GM18873 (cell line): Measurements from ENCODE around the gene PNP.

Experiments
- ATAC-seq: cut with Tn5 transposase; IDR thresholded peaks from one replicate; pipeline ENCODE4 v1.9.1; 2021; ENCODE audit warnings: mild to moderate bottlenecking, moderate library complexity, moderate number of reproducible peaks; ENCODE audit not compliant: unreplicated experiment, low FRiP score

The PNP gene

DNA sequence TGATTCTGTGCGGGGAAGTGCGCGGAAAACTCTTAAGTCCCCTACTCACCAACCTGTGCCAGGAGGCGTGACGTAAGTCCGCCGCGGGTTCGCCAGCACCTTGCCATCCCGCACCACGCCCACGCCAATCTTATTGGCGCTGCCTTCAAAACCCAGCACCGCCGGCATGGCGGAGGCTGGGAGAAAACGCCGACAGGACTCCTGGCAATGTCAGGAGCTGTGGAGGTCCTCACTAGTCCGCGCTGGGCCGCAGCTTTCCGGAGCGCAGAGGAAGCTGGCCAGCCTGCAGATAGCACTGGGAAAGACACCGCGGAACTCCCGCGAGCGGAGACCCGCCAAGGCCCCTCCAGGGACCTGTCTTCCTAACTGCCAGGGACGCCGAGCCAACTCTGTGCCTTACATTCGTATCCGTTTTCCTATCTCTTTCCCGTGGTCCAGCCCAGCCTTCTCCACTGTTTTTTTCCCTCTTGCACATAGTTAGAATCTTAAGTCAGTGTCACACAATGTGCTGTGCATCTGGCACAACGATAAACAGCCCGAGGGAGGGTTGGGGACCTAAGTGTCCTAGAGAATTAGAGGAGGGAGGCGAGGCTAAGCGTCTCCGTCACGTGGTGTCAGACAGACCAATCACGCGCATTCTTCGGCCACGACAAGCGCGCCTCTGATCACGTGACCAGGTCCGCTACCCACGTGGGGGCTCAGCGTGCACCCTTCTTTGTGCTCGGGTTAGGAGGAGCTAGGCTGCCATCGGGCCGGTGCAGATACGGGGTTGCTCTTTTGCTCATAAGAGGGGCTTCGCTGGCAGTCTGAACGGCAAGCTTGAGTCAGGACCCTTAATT lies 14.5 kb upstream of the PNP start, which contains the start of the genes APEX1 and OSGEP:
TSS of gene APEX1 (plus strand) at position 711 of the 839 bp plus-strand sequence. CDS start 420 bp downstream, outside the sequence.
TSS of gene OSGEP (minus strand) at position 297 of the 839 bp plus-strand sequence. CDS start at position 168, 129 bp downstream.
- peak; percentile 90 for ATAC-seq

DNA sequence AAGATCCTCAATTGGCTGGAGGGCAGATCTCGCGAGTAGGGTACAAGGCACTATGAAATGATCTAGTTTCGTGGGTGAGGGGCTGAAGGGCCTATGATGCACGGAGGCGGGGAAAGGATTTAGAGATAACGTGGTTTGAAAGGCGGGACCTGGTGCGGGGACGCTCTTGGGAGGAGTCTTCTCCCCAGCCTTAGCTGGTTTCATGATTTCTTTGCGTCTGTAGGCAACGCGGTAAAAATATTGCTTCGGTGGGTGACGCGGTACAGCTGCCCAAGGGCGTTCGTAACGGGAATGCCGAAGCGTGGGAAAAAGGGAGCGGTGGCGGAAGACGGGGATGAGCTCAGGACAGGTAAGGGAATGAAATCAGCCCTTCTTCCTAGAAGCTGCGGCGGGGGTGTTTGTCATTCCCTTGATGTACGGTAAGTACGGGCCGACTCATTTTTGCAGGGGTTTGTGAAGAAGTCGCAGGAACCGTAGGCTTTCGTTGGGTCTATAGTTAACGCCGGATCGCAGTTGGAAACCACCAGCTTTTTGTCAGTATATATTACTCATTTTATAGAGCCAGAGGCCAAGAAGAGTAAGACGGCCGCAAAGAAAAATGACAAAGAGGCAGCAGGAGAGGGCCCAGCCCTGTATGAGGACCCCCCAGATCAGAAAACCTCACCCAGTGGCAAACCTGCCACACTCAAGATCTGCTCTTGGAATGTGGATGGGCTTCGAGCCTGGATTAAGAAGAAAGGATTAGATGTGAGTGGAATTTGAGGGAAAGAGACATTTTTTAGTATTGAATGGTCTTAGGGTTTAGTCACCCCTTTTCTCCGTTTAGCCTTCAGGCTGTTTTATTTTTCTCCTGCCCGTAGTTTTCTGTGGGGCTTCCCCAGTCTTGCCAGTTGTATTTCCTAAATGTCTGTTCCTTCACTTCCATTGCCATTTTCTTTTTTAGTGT lies 13.6 kb upstream of the PNP start:
- ATAC-seq = peak; percentile 28

DNA sequence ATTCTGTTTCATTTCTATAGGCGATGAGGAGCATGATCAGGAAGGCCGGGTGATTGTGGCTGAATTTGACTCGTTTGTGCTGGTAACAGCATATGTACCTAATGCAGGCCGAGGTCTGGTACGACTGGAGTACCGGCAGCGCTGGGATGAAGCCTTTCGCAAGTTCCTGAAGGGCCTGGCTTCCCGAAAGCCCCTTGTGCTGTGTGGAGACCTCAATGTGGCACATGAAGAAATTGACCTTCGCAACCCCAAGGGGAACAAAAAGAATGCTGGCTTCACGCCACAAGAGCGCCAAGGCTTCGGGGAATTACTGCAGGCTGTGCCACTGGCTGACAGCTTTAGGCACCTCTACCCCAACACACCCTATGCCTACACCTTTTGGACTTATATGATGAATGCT lies 12.2 kb upstream of the PNP start:
- no peak for ATAC-seq

DNA sequence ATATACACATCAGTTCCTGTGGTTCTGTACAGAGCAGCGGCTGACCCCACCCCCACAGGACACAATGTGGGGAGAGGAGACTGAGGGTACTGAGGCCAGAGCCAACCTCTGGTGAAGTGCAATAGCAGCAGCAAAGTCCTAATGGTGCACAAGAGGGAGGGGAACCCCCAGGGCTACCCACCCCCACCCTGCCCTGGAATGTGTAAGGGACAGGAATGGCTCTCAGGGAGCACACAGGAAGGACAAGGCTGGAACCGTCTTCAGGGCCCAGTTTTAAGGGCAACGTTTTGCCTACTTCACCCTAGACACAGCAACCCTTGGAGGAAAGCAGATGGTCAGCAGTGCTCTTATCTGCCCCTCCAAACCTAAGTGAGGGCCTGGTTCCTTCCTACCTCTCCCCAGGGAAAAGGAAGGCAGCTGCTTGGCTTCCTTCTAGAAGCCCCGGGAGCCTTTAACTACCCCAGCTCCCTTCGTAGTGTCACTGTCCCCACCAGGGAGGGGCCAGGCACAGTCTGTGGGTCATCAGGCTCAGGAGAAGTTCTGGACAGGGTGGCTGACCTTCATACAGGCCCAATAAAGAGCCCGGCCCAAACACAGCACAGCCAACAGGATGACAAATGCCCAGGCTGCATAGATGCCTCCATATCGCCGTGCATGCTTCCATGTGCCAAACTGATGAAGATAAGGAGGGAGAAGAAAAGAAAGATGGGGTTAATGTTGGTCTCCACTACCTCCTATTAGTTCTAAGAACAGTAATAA lies 11.0 kb upstream of the PNP start:
- ATAC-seq = no peak

- no peak for ATAC-seq
Observed at GRCh38 chr14:20460458-20461224, 8.6 kb upstream of the PNP start.

- peak; percentile 94 for ATAC-seq
Observed at GRCh38 chr14:20461225-20462141, 7.7 kb upstream of the PNP start, which contains the start of gene PIP4P1. Gene PIP4P1, minus strand, starts transcription at chr14:20461434. Its CDS starts 109 bp downstream, at chr14:20461325.

- ATAC-seq = peak; percentile 3
Observed at GRCh38 chr14:20468764-20469241, 403 bp upstream of the PNP start.

DNA sequence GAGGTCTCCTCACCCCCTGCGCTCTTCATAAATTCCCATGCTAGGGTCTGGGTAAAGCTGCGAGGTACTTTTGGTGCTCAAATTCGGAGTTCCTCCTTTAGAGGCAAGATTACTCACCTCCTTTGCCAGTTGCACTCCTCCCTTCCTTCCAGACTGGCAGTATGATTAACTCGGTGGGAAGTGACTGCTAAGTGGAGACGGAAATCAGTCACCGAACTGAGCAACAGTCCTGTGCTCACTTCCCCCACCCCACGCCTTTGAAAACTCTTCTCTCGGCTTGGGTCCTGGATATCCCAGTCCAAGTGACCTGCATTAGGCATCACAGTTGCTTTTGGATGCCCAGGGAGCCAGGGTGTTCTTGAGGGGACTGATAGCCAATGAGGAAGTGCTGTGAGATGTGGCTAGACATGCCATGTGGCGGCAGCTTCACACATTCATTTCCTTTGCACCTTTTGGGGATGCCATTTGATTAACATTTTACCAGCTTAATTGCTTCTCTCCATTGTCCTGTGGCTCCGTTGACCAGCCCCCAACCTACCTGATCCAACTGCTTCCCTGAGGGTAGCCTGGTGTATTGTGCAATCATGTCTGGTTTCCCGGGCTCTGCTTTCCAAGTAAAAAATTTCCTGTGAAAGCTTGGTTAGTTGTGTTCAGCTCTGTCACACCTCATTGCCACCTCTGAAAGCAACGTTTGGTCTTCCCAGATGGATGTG lies 840 bp downstream of the PNP start:
- ATAC-seq = peak; percentile 32

DNA sequence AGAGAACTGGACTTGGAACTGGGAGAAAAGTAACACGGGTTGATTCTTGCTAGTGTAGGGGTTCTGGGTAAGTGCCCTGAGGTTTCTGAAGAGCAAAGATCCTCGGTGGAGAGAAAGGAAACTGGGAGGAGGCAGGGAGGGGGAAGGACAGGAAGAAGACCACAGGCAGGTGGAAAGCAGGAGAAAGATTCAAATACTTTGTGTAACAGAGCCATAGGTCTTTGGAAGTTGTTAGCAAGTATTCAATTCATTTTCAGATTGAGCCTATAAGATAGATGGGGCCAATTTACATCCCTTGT lies 1.3 kb downstream of the PNP start:
- ATAC-seq = no peak

GRCh38 chr14:20472536-20473169 lies 3.4 kb downstream of the PNP start:
- ATAC-seq = no peak

- ATAC-seq = no peak
Observed at GRCh38 chr14:20476776-20477175, 7.6 kb downstream of the PNP start.

GRCh38 chr14:20477211-20477876 lies 8.1 kb downstream of the PNP start:
- no peak for ATAC-seq

DNA sequence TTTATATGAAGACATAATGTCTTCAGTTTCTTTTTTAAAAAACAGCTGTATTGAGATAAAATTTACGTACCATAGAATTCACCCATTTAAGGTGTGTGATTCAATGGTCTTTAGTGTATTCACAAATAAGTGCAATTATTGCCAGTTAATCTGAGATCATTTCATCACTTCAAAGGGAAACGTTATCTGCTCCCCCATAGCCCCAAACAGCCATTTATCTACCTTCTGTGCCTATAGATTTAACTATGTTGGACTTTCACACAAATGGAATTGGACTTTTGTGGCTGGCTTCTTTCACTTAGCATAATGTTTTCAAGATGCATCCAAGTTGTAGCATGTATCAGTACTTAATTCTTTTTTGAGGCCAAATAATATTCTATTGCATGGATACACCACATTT lies 9.7 kb downstream of the PNP start:
- ATAC-seq = no peak

DNA sequence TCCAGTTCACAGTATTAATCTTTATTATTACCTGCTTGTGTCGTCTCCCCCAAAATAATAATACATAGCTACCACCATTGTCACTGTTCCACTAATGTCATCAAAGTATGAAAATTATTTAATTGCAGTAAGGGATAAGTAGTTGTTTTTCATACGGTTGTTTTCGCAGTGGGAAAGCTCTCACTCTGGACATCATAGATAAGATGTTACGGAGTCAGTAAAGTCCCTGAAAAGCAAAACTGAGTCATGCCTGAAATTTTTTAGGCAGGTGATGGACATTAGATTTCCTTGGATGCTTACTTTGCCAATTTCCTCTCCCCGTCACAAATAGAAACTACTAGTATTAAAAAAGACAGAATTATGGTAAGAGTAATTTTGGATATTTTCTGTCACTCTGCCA lies 13.2 kb downstream of the PNP start:
- ATAC-seq = no peak

DNA sequence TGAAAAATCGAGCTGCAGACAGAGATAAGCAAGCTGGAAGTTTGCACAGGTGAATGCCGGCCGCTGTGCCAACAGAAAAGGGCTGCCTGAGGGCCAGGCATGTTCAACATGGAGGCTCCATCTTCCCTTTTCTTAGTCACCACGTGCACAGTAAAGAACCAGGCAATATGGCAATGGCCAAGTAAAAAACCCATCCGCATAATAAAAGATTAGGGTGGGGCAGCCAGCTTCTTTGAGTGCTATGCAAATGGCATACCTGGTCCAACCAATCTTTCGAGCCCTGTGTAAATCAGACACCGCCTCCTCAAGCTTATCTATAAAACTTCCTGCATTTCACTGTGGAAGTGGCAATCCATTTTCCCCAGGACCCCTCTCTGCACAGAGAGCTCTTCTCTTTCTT lies 16.7 kb downstream of the PNP start:
- no peak for ATAC-seq

DNA sequence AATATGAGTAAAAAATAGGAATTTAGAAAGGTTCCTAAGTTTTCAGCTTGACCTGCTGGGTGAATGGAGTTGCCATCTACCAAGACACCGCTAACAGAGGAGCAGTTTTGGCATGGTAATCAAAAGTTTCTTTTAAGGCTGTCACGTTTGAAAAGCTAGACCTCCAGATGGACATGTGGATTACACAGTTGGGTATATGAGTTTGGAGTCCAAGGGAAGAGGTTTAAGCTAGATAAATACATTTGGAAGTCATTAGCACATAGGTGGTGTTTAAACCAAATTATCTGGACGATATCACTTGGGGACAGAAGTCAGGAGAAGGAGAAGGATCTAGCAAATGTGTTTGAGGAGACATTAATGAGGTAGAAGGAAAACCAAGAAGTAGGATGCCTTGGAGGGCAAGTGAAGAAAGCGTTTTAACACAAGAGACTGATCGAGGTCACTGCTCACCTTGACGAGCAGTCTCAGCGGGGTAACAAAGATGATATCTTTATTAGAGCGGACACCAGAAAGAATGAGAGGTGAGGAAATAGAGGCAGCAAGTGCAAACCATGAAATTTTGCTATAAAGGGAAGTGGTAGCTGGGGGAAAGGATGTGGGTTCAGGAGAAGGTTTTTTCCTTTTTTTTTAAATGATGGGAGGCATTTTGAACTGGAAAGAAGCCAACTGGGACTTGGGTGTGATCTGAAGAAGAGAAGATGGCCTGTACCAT lies 17.6 kb downstream of the PNP start:
- no peak for ATAC-seq
